HepG2 (cell line): ENCODE results near the gene ALDH1A2. TPM values are rescaled to one million over a fixed set of nuclear protein-coding genes. Genes with fewer than 3 reads are reported as not detected.

Experiments
- ATAC-seq: fragments of 200-7000 bp; cut with Tn5 transposase; 3 replicates; pipeline ENCODE4 v1.9.1; 2020; ENCODE audit warnings: mild to moderate bottlenecking, moderate library complexity
- BruUV-seq: library from RNA; stranded (reverse); fragments of 400-500 nt; replicated peaks from 2 replicates; lab custom pipeline; 2021; lab: Mats Ljungman, UMichigan
- CTCF ChIA-PET: fragments of 300-600 bp; formaldehyde crosslinking; extraction: SDS; loops from one replicate; lab custom pipeline; 2021; ENCODE audit warnings: low total read pairs, inconsistent platforms, low intra/inter-chr PET ratio; lab: Yijun Ruan, JAX
- POLR2A ChIA-PET: fragments of 350-600 bp; sonication (Branson Sonifier 250); formaldehyde crosslinking; loops from one replicate; lab custom pipeline; 2020; ENCODE audit warnings: antibody characterized with exemption, inconsistent platforms; lab: Yijun Ruan, JAX
- DNase-seq: peaks from one replicate; pipeline ENCODE4 v3.0.0-alpha.2; 2015; ENCODE audit warnings: low spot score
- FAIRE-seq: peaks from 3 replicates; lab custom pipeline; 2011; peaks lifted over from hg19 to GRCh38; lab: Jason Lieb, UNC
- H2AFZ ChIP-seq: one replicate; pipeline ENCODE4 v1.6.1; 2011; ENCODE audit warnings: low read length, inconsistent platforms
- H3K27ac ChIP-seq: fragments of 300-600 bp; 3 replicates; pipeline ENCODE4 v1.8.0; 2011; ENCODE audit warnings: mixed run types, mild to moderate bottlenecking, mixed read lengths, low read length, inconsistent platforms; ENCODE audit not compliant: insufficient read depth; ENCODE audit errors: extremely low read length
- H3K27me3 ChIP-seq, 2 experiments: fragments of 200-600 bp in 1 of 2; 2 replicates in 1 of 2; 3 replicates in 1 of 2; pipeline versions ENCODE4 v1.6.0 to v1.8.0; 2011; ENCODE audit warnings: low read length in 2 of 2, mild to moderate bottlenecking in 2 of 2, moderate library complexity in 2 of 2, inconsistent platforms in 1 of 2; ENCODE audit not compliant: insufficient read depth in 2 of 2, control insufficient read depth in 1 of 2
- H3K36me3 ChIP-seq, 2 experiments: fragments of 200-600 bp in 1 of 2; replicated peaks in 1 of 2; 2 replicates in 1 of 2; 3 replicates in 1 of 2; pipeline versions ENCODE4 v1.5.1 to v1.8.0; 2011; ENCODE audit warnings: low read length in 2 of 2, inconsistent platforms in 1 of 2; ENCODE audit not compliant: insufficient read depth in 2 of 2, control insufficient read depth in 1 of 2
- H3K4me1 ChIP-seq: 2 replicates; pipeline ENCODE4 v1.5.1; 2012; ENCODE audit warnings: low read length, inconsistent platforms; ENCODE audit not compliant: insufficient read depth
- H3K4me2 ChIP-seq: 2 replicates; pipeline ENCODE4 v1.6.0; 2011; ENCODE audit warnings: low read depth, low read length, inconsistent platforms
- H3K4me3 ChIP-seq, 3 experiments: fragments of 200-600 bp in 1 of 3; sonication (generic), shearing (Covaris generic) in 1 of 3; replicated peaks in 1 of 3; 2 replicates each; pipeline ENCODE4 v1.5.1; 2011 to 2016; ENCODE audit warnings: low read length in 3 of 3, inconsistent platforms in 2 of 3, low read depth in 2 of 3, mild to moderate bottlenecking in 2 of 3, control low read depth in 1 of 3, mixed read lengths in 1 of 3; ENCODE audit not compliant: insufficient read depth in 1 of 3
- H3K79me2 ChIP-seq: one replicate; pipeline ENCODE4 v1.6.1; 2011; ENCODE audit warnings: low read length, inconsistent platforms; ENCODE audit not compliant: insufficient read depth
- H3K9ac ChIP-seq: 2 replicates; pipeline ENCODE4 v1.6.0; 2011; ENCODE audit warnings: mild to moderate bottlenecking, low read depth, low read length, inconsistent platforms; ENCODE audit not compliant: insufficient read depth
- H3K9me3 ChIP-seq: 2 replicates; pipeline ENCODE4 v1.5.1; 2012; ENCODE audit warnings: mild to moderate bottlenecking, low read length
- H4K20me1 ChIP-seq: 2 replicates; pipeline ENCODE4 v1.6.0; 2011; ENCODE audit warnings: inconsistent platforms, mild to moderate bottlenecking, low read length, moderate library complexity; ENCODE audit not compliant: insufficient read depth
- DBP ChIP-seq: sonication (generic); formaldehyde crosslinking; IDR thresholded peaks from 2 replicates; pipeline ENCODE4 v1.4.0; 2020; ENCODE audit warnings: missing genetic modification reagents; ENCODE audit errors: not compliant biosample characterization
- E2F2 ChIP-seq: sonication (generic); formaldehyde crosslinking; IDR thresholded peaks from 2 replicates; pipeline ENCODE4 v1.4.0; 2020; ENCODE audit warnings: missing genetic modification reagents, borderline replicate concordance
- IKZF5 ChIP-seq: IDR thresholded peaks from 2 replicates; pipeline ENCODE4 v1.6.1; 2018; ENCODE audit warnings: missing genetic modification reagents, mild to moderate bottlenecking, missing compliant biosample characterization
- U2AF2 ChIP-seq: fragments of 200-400 bp; formaldehyde crosslinking; IDR thresholded peaks from 2 replicates; pipeline ENCODE4 v1.6.1; 2017; ENCODE audit warnings: low read depth, mild to moderate bottlenecking, low read length
- ZBTB49 ChIP-seq: sonication (generic); formaldehyde crosslinking; IDR thresholded peaks from 2 replicates; pipeline ENCODE4 v1.4.0; 2020; ENCODE audit warnings: missing genetic modification reagents, borderline replicate concordance
- ZNF142 ChIP-seq: sonication (generic); formaldehyde crosslinking; IDR thresholded peaks from 2 replicates; pipeline ENCODE4 v1.4.0; 2020; ENCODE audit warnings: missing genetic modification reagents
- ZNF251 ChIP-seq: sonication (generic); formaldehyde crosslinking; IDR thresholded peaks from 2 replicates; pipeline ENCODE4 v1.9.0; 2021; ENCODE audit warnings: mild to moderate bottlenecking, missing genetic modification reagents
- ZNF7 ChIP-seq: IDR thresholded peaks from 2 replicates; pipeline ENCODE4 v1.6.1; 2016; ENCODE audit warnings: missing biosample characterization, missing genetic modification reagents
- WGBS: methylation state at CpG from one replicate; pipeline ENCODE4 v1.1.6; 2017; ENCODE audit warnings: low lambda C conversion rate; 5-methylcytosine and 5-hydroxymethylcytosine counted together
- in situ Hi-C: cut with HindIII; loops from 2 replicates; pipeline ENCODE4 v1.10.0; 2017; ENCODE audit warnings: low pct_unique_long_range_greater_than_20kb; ENCODE audit not compliant: extremely low pct_ligation_motif_present
- intact Hi-C: fragments of 100-400 bp; cut with micrococcal nuclease; formaldehyde crosslinking; loops from one replicate; pipeline ENCODE4 v1.10.0; 2022; ENCODE audit not compliant: unreplicated experiment
- polyA plus RNA-seq, 8 experiments: library from polyadenylated mRNA; depleted of rRNA in 3 of 8; stranded (reverse) in 7 of 8; unstranded in 1 of 8; fragments of >200 nt; fragmentation: Illumina TruSeq in 4 of 8; extraction: Trizol in 4 of 8; gene quantifications; 2 replicates each; pipeline versions ENCODE4 v1.2.1 to v1.2.3, GENCODE V29; 2011 to 2016; ENCODE audit warnings: low read depth in 4 of 8, missing spikeins in 1 of 8, mixed read lengths in 1 of 8; ENCODE audit not compliant: insufficient read depth in 1 of 8
- total RNA-seq, 5 experiments: library from RNA; depleted of rRNA; stranded (reverse); fragments of >200 nt; fragmentation: Illumina TruSeq; extraction: Trizol; gene quantifications; 2 replicates each; pipeline ENCODE4 v1.2.3, GENCODE V29; 2016; ENCODE audit warnings: low read depth in 1 of 5

The ALDH1A2 gene
- total and polyA plus RNA-seq, 2 of the 13 experiments (the other 11 are each of a cell fraction or from before 2014, with no cell fraction given): 0.64 to 0.90 TPM

- DNase-seq (no peak), FAIRE-seq (no peak), ATAC-seq (no peak)
- Histone ChIP-seq H3K4me1 (no peaks in the 10 kb centered on the region), H3K4me2 (no peak overlapping the region), H3K9me3 (no peaks in the 10 kb centered on the region), H3K36me3 (no peaks in the 10 kb centered on the region), H3K9ac (no peak overlapping the region), H3K27me3 (peaks cover 4 to 31% of the 10 kb centered on the region in 2 experiments), H2AFZ (no peak overlapping the region), H3K27ac (no peak overlapping the region), H3K79me2 (no peaks in the 10 kb centered on the region), H3K4me3 (no peak overlapping the region), H4K20me1 (no peaks in the 10 kb centered on the region)
- intact Hi-C loops (no loop called here), in situ Hi-C loops (no loop called here)
- 1% methylated on average over 9 of the region's 9 CpGs for WGBS
- BruUV-seq: no TSS peak
- POLR2A ChIA-PET: no interaction called here
- CTCF ChIA-PET: no interaction called here
- TF ChIP-seq ZNF7 (CRISPR knock-in tag): no peak
- no peak for TF ChIP-seq DBP (CRISPR knock-in tag)
- no peak for TF ChIP-seq U2AF2
- TF ChIP-seq E2F2: no peak
- TF ChIP-seq ZNF251: no peak
- no peak for TF ChIP-seq IKZF5 (CRISPR knock-in tag)
- TF ChIP-seq ZNF142 (CRISPR knock-in tag): no peak
- no peak for TF ChIP-seq ZBTB49 (CRISPR knock-in tag)
Observed at GRCh38 chr15:57948351-57949289, 116.9 kb downstream of the ALDH1A2 start.
